Measurements from ENCODE around the gene COQ8A. TPM values are rescaled to one million over a fixed set of nuclear protein-coding genes. Genes with fewer than 3 reads are reported as not detected.

COQ8A gene
- total and polyA plus RNA-seq, 2 experiments from 2014 or later = 25.2 to 37.4 TPM

DNA sequence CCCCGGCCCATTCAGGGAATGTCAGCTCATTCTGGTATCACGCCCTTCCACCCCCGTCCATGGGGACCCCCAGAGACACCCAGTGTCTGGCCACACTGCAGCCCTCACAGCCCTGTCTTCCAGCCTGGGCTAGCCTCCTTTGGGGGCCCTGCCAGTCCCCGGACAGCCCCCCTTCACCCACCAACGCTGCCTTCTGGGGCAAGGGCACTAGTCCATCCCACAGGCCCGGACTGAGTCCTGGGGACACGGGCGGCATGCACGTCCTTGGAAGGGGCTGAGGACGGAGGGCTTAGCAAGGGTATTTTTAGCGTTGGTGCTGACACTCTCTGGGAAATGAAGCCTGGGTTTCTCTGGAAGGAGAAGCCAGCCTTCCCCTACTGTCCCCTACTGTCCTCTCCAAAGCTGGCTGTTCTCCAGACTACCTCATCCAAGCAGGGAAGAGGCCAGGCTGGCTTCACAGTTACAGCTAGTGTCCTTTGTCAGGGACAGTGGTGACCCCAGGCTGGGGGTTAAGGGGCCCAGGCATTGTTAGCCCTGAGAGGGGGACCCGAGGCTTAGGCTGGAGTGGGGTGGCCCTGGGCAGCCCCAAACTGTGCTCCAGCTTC lies 39.5 kb downstream of the COQ8A start:
- H3K79me2 ChIP-seq (replicated peaks; ENCODE audit: insufficient read depth) = no peaks in the 10 kb centered on the region
- Mint-ChIP-seq H3K27me3 (ENCODE audit: insufficient read depth, low read depth, poor library complexity) (peaks cover 9% of the 10 kb centered on the region), H3K4me1 (peaks cover 4% of the 10 kb centered on the region; the same call in 2 of the 3 replicates), H3K27ac (no peak overlapping the region), H3K9me3 (no peaks in the 10 kb centered on the region), H3K36me3 (ENCODE audit: low read depth) (no peaks in the 10 kb centered on the region), H3K4me3 (no peak overlapping the region)
- TF ChIP-seq ZNF331 (CRISPR knock-in tag; IDR thresholded peaks at IDR 0.05; ENCODE audit: low read depth) (no peak), CREB1 (CRISPR knock-in tag; IDR thresholded peaks at IDR 0.05; ENCODE audit: low read depth) (no peak), POLR2AphosphoS5 (IDR thresholded peaks at IDR 0.05; ENCODE audit: low read depth) (no peak), EZH2 (IDR thresholded peaks at IDR 0.05; ENCODE audit: low read depth, unreplicated experiment) (no peak), EZH2phosphoT487 (IDR thresholded peaks at IDR 0.05; ENCODE audit: unreplicated experiment) (no peak), ZNF114 (CRISPR knock-in tag; IDR thresholded peaks at IDR 0.05) (no peak), JUNB (IDR thresholded peaks at IDR 0.05; ENCODE audit: unreplicated experiment) (no peak), NANOG (IDR thresholded peaks at IDR 0.05; ENCODE audit: borderline replicate concordance) (no peak), STAT1 (IDR thresholded peaks at IDR 0.05; ENCODE audit: unreplicated experiment) (no peak)
- TF ChIP-seq, protein P1, sequence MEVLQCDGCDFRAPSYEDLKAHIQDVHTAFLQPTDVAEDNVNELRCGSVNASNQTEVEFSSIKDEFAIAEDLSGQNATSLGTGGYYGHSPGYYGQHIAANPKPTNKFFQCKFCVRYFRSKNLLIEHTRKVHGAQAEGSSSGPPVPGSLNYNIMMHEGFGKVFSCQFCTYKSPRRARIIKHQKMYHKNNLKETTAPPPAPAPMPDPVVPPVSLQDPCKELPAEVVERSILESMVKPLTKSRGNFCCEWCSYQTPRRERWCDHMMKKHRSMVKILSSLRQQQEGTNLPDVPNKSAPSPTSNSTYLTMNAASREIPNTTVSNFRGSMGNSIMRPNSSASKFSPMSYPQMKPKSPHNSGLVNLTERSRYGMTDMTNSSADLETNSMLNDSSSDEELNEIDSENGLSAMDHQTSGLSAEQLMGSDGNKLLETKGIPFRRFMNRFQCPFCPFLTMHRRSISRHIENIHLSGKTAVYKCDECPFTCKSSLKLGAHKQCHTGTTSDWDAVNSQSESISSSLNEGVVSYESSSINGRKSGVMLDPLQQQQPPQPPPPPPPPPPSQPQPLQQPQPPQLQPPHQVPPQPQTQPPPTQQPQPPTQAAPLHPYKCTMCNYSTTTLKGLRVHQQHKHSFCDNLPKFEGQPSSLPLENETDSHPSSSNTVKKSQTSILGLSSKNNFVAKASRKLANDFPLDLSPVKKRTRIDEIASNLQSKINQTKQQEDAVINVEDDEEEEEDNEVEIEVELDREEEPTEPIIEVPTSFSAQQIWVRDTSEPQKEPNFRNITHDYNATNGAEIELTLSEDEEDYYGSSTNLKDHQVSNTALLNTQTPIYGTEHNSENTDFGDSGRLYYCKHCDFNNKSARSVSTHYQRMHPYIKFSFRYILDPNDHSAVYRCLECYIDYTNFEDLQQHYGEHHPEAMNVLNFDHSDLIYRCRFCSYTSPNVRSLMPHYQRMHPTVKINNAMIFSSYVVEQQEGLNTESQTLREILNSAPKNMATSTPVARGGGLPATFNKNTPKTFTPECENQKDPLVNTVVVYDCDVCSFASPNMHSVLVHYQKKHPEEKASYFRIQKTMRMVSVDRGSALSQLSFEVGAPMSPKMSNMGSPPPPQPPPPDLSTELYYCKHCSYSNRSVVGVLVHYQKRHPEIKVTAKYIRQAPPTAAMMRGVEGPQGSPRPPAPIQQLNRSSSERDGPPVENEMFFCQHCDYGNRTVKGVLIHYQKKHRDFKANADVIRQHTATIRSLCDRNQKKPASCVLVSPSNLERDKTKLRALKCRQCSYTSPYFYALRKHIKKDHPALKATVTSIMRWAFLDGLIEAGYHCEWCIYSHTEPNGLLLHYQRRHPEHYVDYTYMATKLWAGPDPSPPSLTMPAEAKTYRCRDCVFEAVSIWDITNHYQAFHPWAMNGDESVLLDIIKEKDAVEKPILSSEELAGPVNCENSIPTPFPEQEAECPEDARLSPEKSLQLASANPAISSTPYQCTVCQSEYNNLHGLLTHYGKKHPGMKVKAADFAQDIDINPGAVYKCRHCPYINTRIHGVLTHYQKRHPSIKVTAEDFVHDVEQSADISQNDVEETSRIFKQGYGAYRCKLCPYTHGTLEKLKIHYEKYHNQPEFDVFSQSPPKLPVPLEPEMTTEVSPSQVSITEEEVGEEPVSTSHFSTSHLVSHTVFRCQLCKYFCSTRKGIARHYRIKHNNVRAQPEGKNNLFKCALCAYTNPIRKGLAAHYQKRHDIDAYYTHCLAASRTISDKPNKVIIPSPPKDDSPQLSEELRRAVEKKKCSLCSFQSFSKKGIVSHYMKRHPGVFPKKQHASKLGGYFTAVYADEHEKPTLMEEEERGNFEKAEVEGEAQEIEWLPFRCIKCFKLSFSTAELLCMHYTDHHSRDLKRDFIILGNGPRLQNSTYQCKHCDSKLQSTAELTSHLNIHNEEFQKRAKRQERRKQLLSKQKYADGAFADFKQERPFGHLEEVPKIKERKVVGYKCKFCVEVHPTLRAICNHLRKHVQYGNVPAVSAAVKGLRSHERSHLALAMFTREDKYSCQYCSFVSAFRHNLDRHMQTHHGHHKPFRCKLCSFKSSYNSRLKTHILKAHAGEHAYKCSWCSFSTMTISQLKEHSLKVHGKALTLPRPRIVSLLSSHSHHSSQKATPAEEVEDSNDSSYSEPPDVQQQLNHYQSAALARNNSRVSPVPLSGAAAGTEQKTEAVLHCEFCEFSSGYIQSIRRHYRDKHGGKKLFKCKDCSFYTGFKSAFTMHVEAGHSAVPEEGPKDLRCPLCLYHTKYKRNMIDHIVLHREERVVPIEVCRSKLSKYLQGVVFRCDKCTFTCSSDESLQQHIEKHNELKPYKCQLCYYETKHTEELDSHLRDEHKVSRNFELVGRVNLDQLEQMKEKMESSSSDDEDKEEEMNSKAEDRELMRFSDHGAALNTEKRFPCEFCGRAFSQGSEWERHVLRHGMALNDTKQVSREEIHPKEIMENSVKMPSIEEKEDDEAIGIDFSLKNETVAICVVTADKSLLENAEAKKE (CRISPR knock-in tag; IDR thresholded peaks at IDR 0.05) = no peak
- TF ChIP-seq, protein P2, sequence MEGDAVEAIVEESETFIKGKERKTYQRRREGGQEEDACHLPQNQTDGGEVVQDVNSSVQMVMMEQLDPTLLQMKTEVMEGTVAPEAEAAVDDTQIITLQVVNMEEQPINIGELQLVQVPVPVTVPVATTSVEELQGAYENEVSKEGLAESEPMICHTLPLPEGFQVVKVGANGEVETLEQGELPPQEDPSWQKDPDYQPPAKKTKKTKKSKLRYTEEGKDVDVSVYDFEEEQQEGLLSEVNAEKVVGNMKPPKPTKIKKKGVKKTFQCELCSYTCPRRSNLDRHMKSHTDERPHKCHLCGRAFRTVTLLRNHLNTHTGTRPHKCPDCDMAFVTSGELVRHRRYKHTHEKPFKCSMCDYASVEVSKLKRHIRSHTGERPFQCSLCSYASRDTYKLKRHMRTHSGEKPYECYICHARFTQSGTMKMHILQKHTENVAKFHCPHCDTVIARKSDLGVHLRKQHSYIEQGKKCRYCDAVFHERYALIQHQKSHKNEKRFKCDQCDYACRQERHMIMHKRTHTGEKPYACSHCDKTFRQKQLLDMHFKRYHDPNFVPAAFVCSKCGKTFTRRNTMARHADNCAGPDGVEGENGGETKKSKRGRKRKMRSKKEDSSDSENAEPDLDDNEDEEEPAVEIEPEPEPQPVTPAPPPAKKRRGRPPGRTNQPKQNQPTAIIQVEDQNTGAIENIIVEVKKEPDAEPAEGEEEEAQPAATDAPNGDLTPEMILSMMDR (conservative IDR thresholded peaks at IDR 0.05; ENCODE audit: low read depth in 2 of 2) = no peak
- TF ChIP-seq, protein P3, sequence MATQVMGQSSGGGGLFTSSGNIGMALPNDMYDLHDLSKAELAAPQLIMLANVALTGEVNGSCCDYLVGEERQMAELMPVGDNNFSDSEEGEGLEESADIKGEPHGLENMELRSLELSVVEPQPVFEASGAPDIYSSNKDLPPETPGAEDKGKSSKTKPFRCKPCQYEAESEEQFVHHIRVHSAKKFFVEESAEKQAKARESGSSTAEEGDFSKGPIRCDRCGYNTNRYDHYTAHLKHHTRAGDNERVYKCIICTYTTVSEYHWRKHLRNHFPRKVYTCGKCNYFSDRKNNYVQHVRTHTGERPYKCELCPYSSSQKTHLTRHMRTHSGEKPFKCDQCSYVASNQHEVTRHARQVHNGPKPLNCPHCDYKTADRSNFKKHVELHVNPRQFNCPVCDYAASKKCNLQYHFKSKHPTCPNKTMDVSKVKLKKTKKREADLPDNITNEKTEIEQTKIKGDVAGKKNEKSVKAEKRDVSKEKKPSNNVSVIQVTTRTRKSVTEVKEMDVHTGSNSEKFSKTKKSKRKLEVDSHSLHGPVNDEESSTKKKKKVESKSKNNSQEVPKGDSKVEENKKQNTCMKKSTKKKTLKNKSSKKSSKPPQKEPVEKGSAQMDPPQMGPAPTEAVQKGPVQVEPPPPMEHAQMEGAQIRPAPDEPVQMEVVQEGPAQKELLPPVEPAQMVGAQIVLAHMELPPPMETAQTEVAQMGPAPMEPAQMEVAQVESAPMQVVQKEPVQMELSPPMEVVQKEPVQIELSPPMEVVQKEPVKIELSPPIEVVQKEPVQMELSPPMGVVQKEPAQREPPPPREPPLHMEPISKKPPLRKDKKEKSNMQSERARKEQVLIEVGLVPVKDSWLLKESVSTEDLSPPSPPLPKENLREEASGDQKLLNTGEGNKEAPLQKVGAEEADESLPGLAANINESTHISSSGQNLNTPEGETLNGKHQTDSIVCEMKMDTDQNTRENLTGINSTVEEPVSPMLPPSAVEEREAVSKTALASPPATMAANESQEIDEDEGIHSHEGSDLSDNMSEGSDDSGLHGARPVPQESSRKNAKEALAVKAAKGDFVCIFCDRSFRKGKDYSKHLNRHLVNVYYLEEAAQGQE (IDR thresholded peaks at IDR 0.05; ENCODE audit: unreplicated experiment) = no peak
- TF ChIP-seq, protein P4, sequence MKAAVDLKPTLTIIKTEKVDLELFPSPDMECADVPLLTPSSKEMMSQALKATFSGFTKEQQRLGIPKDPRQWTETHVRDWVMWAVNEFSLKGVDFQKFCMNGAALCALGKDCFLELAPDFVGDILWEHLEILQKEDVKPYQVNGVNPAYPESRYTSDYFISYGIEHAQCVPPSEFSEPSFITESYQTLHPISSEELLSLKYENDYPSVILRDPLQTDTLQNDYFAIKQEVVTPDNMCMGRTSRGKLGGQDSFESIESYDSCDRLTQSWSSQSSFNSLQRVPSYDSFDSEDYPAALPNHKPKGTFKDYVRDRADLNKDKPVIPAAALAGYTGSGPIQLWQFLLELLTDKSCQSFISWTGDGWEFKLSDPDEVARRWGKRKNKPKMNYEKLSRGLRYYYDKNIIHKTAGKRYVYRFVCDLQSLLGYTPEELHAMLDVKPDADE (IDR thresholded peaks at IDR 0.05) = no peak
- H3K4me3 ChIP-seq = no peak overlapping the region
- no peaks in the 10 kb centered on the region for H3K27me3 ChIP-seq (ENCODE audit: insufficient read depth)
- DNase-seq (ENCODE audit: low spot score) (no peak), ATAC-seq (no peak)
- H4K20me1 ChIP-seq (replicated peaks; ENCODE audit: insufficient read depth) = 0 out of 2 replicates have a peak, but pooled peaks cover 6% of the 10 kb centered on the region
- H3K4me2 ChIP-seq = no peak overlapping the region
- H2AFZ ChIP-seq = no peak overlapping the region
- H3K36me3 ChIP-seq (ENCODE audit: insufficient read depth) = no peaks in the 10 kb centered on the region
- no peak overlapping the region for H3K27ac ChIP-seq (ENCODE audit: low read depth)
- no peaks in the 10 kb centered on the region for H3K4me1 ChIP-seq (ENCODE audit: insufficient read depth)
- H3F3A ChIP-seq (replicated peaks; ENCODE audit: low read depth) = no peaks in the 10 kb centered on the region
- no peaks in the 10 kb centered on the region for H3K9me2 ChIP-seq (ENCODE audit: insufficient read depth)
